Fibroblast of skin of left biceps (primary cell): ENCODE data around the gene SLBP.

Source experiments
- DNase-seq, 2 experiments: peaks; one replicate each; pipeline ENCODE4 v3.0.0-alpha.2; 2013; ENCODE audit warnings: low read depth in 2 of 2

SLBP gene

GRCh38 chr4:1727117-1728031 is 15.3 kb upstream of the SLBP start:
- peak in 1 of 2 experiments; percentile 13 for DNase-seq

GRCh38 chr4:1726146-1726934 is 14.2 kb upstream of the SLBP start:
- peak; percentile 21 to 45 for DNase-seq

GRCh38 chr4:1725521-1725920 is 13.4 kb upstream of the SLBP start:
- DNase-seq: no peak

GRCh38 chr4:1723131-1723801 is 11.1 kb upstream of the SLBP start:
- no peak for DNase-seq

GRCh38 chr4:1722551-1723118 is 10.5 kb upstream of the SLBP start:
- no peak for DNase-seq

- no peak for DNase-seq
Measured at GRCh38 chr4:1721666-1722550, 9.8 kb upstream of the SLBP start.

GRCh38 chr4:1721003-1721665 is 9.0 kb upstream of the SLBP start, which contains the start of the genes TACC3 and TMEM129:
Gene TACC3, plus strand, starts transcription at chr4:1721521. Its CDS starts 1,901 bp downstream, at chr4:1723422.
Gene TMEM129, minus strand, starts transcription at chr4:1721323. Its CDS starts 486 bp downstream, at chr4:1720837.
- DNase-seq: peak; percentile 74 to 75

- DNase-seq: no peak
Measured at GRCh38 chr4:1720163-1720983, 8.3 kb upstream of the SLBP start.

- DNase-seq: no peak
Measured at GRCh38 chr4:1718095-1718850, 6.2 kb upstream of the SLBP start.

GRCh38 chr4:1717129-1718094 is 5.3 kb upstream of the SLBP start:
- no peak for DNase-seq

GRCh38 chr4:1716065-1716945 is 4.2 kb upstream of the SLBP start:
- DNase-seq: no peak

GRCh38 chr4:1715002-1715758 is 3.1 kb upstream of the SLBP start:
- no peak for DNase-seq

- DNase-seq: no peak
Measured at GRCh38 chr4:1714303-1715001, 2.3 kb upstream of the SLBP start.

GRCh38 chr4:1713003-1713851 is 1.1 kb upstream of the SLBP start:
- no peak for DNase-seq
